A673 (cell line): ENCODE data around the gene RASGRP1.

Experiments used
- EZH2 ChIP-seq: fragments of 200-600 bp; sonication (generic); IDR thresholded peaks from 2 replicates; pipeline ENCODE4 v1.6.1; 2017; ENCODE audit warnings: borderline replicate concordance, low read depth, mild to moderate bottlenecking, mixed read lengths, antibody characterized with exemption, low read length; ENCODE audit not compliant: poor library complexity, severe bottlenecking
- TF ChIP-seq, protein P1 (sequence below): fragments of 300-800, 200-600 bp; sonication (generic); conservative IDR thresholded peaks from 2 replicates; pipeline ENCODE4 v1.5.1; 2017; ENCODE audit warnings: low read depth, mild to moderate bottlenecking, antibody characterized with exemption, low read length, moderate library complexity, mixed read lengths

DNA sequence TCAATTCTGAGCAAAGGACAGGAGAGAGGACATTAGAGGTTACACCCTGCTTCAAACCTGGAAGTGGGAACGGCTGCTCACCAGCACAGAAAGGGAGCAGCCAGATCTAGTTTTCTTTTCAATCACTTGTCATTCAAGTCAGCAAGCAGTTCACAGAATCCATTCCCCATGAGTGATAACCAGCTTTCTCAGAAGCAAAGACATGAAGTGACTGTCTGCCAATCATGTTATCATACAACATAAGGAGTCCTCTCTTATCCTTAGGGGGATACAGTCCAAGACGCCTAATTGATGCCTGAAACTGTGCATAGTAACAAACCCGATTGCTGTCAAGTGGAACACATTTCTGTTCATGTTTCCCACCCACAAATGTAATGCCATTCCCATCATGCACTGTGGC, 56.0 kb downstream of the RASGRP1 start:
- TF ChIP-seq, protein P1, sequence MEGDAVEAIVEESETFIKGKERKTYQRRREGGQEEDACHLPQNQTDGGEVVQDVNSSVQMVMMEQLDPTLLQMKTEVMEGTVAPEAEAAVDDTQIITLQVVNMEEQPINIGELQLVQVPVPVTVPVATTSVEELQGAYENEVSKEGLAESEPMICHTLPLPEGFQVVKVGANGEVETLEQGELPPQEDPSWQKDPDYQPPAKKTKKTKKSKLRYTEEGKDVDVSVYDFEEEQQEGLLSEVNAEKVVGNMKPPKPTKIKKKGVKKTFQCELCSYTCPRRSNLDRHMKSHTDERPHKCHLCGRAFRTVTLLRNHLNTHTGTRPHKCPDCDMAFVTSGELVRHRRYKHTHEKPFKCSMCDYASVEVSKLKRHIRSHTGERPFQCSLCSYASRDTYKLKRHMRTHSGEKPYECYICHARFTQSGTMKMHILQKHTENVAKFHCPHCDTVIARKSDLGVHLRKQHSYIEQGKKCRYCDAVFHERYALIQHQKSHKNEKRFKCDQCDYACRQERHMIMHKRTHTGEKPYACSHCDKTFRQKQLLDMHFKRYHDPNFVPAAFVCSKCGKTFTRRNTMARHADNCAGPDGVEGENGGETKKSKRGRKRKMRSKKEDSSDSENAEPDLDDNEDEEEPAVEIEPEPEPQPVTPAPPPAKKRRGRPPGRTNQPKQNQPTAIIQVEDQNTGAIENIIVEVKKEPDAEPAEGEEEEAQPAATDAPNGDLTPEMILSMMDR, result no peak
- TF ChIP-seq EZH2, result no peak
